Stomach (tissue), 19 donors: ENCODE data around the gene HAT1. TPM values are rescaled to one million over a fixed set of nuclear protein-coding genes. Genes with fewer than 3 reads are reported as not detected.

Experiments
- DNase-seq, 2 donors: peaks; one replicate each; pipeline versions ENCODE4 v3.0.0 to v3.0.0-alpha.2; 2013 to 2019
- H3K27ac ChIP-seq, 5 donors: fragments of 200-600 bp in 4 of 5; sonication (generic) in 4 of 5; one replicate each; pipeline ENCODE4 v1.5.1; 2013 to 2019; ENCODE audit warnings: mild to moderate bottlenecking in 1 of 5, moderate library complexity in 1 of 5
- H3K27me3 ChIP-seq, 3 donors: fragments of 200-600 bp; sonication (generic); one replicate each; pipeline ENCODE4 v1.5.1; 2017 to 2019; ENCODE audit warnings: mixed run types in 1 of 3
- H3K36me3 ChIP-seq, 4 donors: fragments of 200-600 bp; sonication (generic); 1 replicate in 3 of 4; 2 replicates in 1 of 4; pipeline ENCODE4 v1.5.1; 2016 to 2019
- H3K4me1 ChIP-seq, 4 donors: fragments of 200-600 bp; sonication (generic); one replicate each; pipeline ENCODE4 v1.5.1; 2016 to 2019
- H3K4me3 ChIP-seq, 4 donors: fragments of 200-600 bp; sonication (generic) in 3 of 4; one replicate each; pipeline ENCODE4 v1.5.1; 2016 to 2019; ENCODE audit warnings: mild to moderate bottlenecking in 1 of 4
- H3K9me3 ChIP-seq, 4 donors: fragments of 200-600 bp; sonication (generic); one replicate each; pipeline ENCODE4 v1.5.1; 2016 to 2019
- CTCF ChIP-seq, 7 experiments: fragments of 450-650 bp in 4 of 7; fragments of 200-600 bp in 3 of 7; sonication (generic) in 3 of 7; IDR thresholded peaks; one replicate each; pipeline ENCODE4 v1.5.1; 2016 to 2019; ENCODE audit warnings: antibody characterized with exemption in 7 of 7, control low read depth in 2 of 7, mild to moderate bottlenecking in 1 of 7
- EP300 ChIP-seq: sonication (generic); formaldehyde crosslinking; IDR thresholded peaks from one replicate; pipeline ENCODE4 v1.6.1; 2017; ENCODE audit warnings: antibody characterized with exemption
- POLR2A ChIP-seq, 4 donors: fragments of 450-650 bp; IDR thresholded peaks; one replicate each; pipeline ENCODE4 v1.6.1; 2016; ENCODE audit warnings: antibody characterized with exemption in 4 of 4, control low read depth in 2 of 4, mild to moderate bottlenecking in 1 of 4, moderate library complexity in 1 of 4
- POLR2AphosphoS5 ChIP-seq, 3 donors: sonication (generic); formaldehyde crosslinking; IDR thresholded peaks; one replicate each; pipeline ENCODE4 v1.6.1; 2016; ENCODE audit warnings: antibody characterized with exemption in 3 of 3
- WGBS, 5 donors: extraction: QIAGEN DNeasy Blood & Tissue Kit in 3 of 5; methylation state at CpG; one replicate each; pipeline versions ENCODE4 v1.1.5 to v1.1.7; 2013 to 2018; 5-methylcytosine and 5-hydroxymethylcytosine counted together
- intact Hi-C: fragments of 100-400 bp; cut with DNase I; formaldehyde crosslinking; loops from one replicate; pipeline ENCODE4 v1.15.1; 2023; ENCODE audit warnings: low total_unique reads
- long read RNA-seq, 10 donors: transcript quantifications; one replicate each; lab custom pipeline, GENCODE V29; 2026
- polyA plus RNA-seq, 3 donors: library from polyadenylated mRNA; stranded (reverse); fragments of 200-250 nt; gene quantifications; one replicate each; pipeline ENCODE4 v1.2.3, GENCODE V29; 2013
- total RNA-seq, 5 donors: library from RNA; depleted of rRNA; stranded (reverse); fragments of >200 nt; gene quantifications; one replicate each; pipeline versions ENCODE4 v1.1.0 to v1.2.3, GENCODE V29; 2014 to 2016
- donor health status: healthy with polysubstance abuse.
- donor health status: Bipolar disorder and iron deficiency.
- donor health status: healthy.

Gene HAT1
- total RNA-seq (10 to 100 TPM in 4 of 5 donors, 1 to 10 TPM in 1; 2.9 to 59.8 (median 21.4) TPM), polyA plus RNA-seq (10 to 100 TPM; 20.3 to 37.7 (median 31.8) TPM)
- long read RNA-seq, donor 1, partial matches to known transcripts, result 0 of 4 reads
- long read RNA-seq, donor 1, other reads (novel, unspliced or antisense), result 0 of 4 reads
- long read RNA-seq, donor 2, transcript HAT1-201 (11 exons, 1,626 nt), result major isoform, 12 of 12 reads
- long read RNA-seq, donor 2, partial matches to known transcripts, result 0 of 12 reads
- long read RNA-seq, donor 2, other reads (novel, unspliced or antisense), result 0 of 12 reads
- long read RNA-seq, donor 3, transcript HAT1-201 (11 exons, 1,626 nt), result major isoform, 5 of 5 reads
- long read RNA-seq, donor 3, partial matches to known transcripts, result 0 of 5 reads
- long read RNA-seq, donor 3, other reads (novel, unspliced or antisense), result 0 of 5 reads
- long read RNA-seq, donor 4, partial matches to known transcripts, result 0 of 2 reads
- long read RNA-seq, donor 4, other reads (novel, unspliced or antisense), result 0 of 2 reads
- long read RNA-seq, donor 5, transcript HAT1-201 (11 exons, 1,626 nt), result major isoform, 8 of 9 reads
- long read RNA-seq, donor 5, partial matches to known transcripts, result 0 of 9 reads
- long read RNA-seq, donor 5, other reads (novel, unspliced or antisense), result 0 of 9 reads
- long read RNA-seq, donor 6, result 0 reads
- long read RNA-seq, donor 7, transcript HAT1-201 (11 exons, 1,626 nt), result major isoform, 11 of 18 reads
- long read RNA-seq, donor 7, partial matches to known transcripts, result 7 of 18 reads
- long read RNA-seq, donor 7, other reads (novel, unspliced or antisense), result 0 of 18 reads
- long read RNA-seq, donor 8, transcript HAT1-201 (11 exons, 1,626 nt), result major isoform, 11 of 18 reads
- long read RNA-seq, donor 8, partial matches to known transcripts, result 6 of 18 reads
- long read RNA-seq, donor 8, other reads (novel, unspliced or antisense), result 0 of 18 reads
- long read RNA-seq, donor 9, transcript HAT1-201 (11 exons, 1,626 nt), result major isoform, 8 of 29 reads
- long read RNA-seq, donor 9, partial matches to known transcripts, result 21 of 29 reads
- long read RNA-seq, donor 9, other reads (novel, unspliced or antisense), result 0 of 29 reads
- long read RNA-seq, donor 10, partial matches to known transcripts, result 0 of 4 reads
- long read RNA-seq, donor 10, other reads (novel, unspliced or antisense), result 0 of 4 reads

GRCh38 chr2:171922230-171923022 lies at the start of gene HAT1:
Gene HAT1, plus strand, starts transcription at chr2:171922461. Its CDS starts 40 bp downstream, at chr2:171922501.
- peak; percentile 99 for DNase-seq
- TF ChIP-seq POLR2AphosphoS5 (IDR thresholded peaks at IDR 0.05) (peak; percentile 66 to 85 (median 68)), CTCF (IDR thresholded peaks at IDR 0.05) (no peak)
- H3K4me3 ChIP-seq, result peak within 1 kb of the TSS; percentile 76 to 83 (median 78)
- intact Hi-C loops, result no loop called here
- H3K4me1 ChIP-seq, result peaks cover 20 to 55% (median 36%) of the 10 kb centered on the region in 4 donors
- H3K36me3 ChIP-seq, result peaks cover 8 to 21% (median 15%) of the 10 kb centered on the region in 4 donors
- H3K27ac ChIP-seq, result peak within 1 kb of the TSS; percentile 95 to 98 (median 96)
- 0% methylated on average over 44 to 61 of the region's 61 CpGs for WGBS, 5 donors
- no peaks in the 10 kb centered on the region for H3K27me3 ChIP-seq
- no peaks in the 10 kb centered on the region for H3K9me3 ChIP-seq

- Histone ChIP-seq H3K4me3 (no peak overlapping the region), H3K36me3 (peaks cover 0 to 11% (median 8%) of the 10 kb centered on the region in 4 donors), H3K27ac (no peak overlapping the region), H3K4me1 (peaks cover 5 to 32% (median 18%) of the 10 kb centered on the region in 4 donors), H3K9me3 (no peaks in the 10 kb centered on the region), H3K27me3 (no peaks in the 10 kb centered on the region)
- intact Hi-C loops, result no loop called here
- 95 to 100% (median 98%) methylated on average over 1 of the region's 1 CpG for WGBS, 5 donors
- DNase-seq, result no peak
- TF ChIP-seq EP300 (no peak), POLR2A (IDR thresholded peaks at IDR 0.05) (no peak), CTCF (IDR thresholded peaks at IDR 0.05) (no peak), POLR2AphosphoS5 (IDR thresholded peaks at IDR 0.05) (no peak)
These were observed 47.7 kb upstream of the HAT1 start for GRCh38 chr2:171874517-171874916.

GRCh38 chr2:171874963-171875362 lies 47.3 kb upstream of the HAT1 start:
- H3K27me3 ChIP-seq, result no peaks in the 10 kb centered on the region
- no peak for DNase-seq
- peaks cover 0 to 11% (median 8%) of the 10 kb centered on the region in 4 donors for H3K36me3 ChIP-seq
- no peak overlapping the region for H3K4me3 ChIP-seq
- H3K9me3 ChIP-seq, result no peaks in the 10 kb centered on the region
- peak overlapping the region in 1 of 5 donors; percentile 51 for H3K27ac ChIP-seq
- WGBS, 5 donors, result 85 to 94% (median 89%) methylated on average over 12 of the region's 12 CpGs
- H3K4me1 ChIP-seq, result peaks cover 5 to 36% (median 20%) of the 10 kb centered on the region in 4 donors
- intact Hi-C loops, result no loop called here
- no peak for TF ChIP-seq CTCF (IDR thresholded peaks at IDR 0.05)
- TF ChIP-seq EP300, result no peak
- TF ChIP-seq POLR2AphosphoS5 (IDR thresholded peaks at IDR 0.05), result no peak
- no peak for TF ChIP-seq POLR2A (IDR thresholded peaks at IDR 0.05)
